Esophagus (tissue), 2 donors: ENCODE measurements around the gene DEDD. TPM values are rescaled to one million over a fixed set of nuclear protein-coding genes. Genes with fewer than 3 reads are reported as not detected.

Source experiments
- H3K27ac ChIP-seq, 2 donors: one replicate each; pipeline ENCODE4 v1.5.1; 2013; ENCODE audit warnings: low read depth in 2 of 2, mild to moderate bottlenecking in 2 of 2, inconsistent platforms in 1 of 2, low read length in 1 of 2, moderate library complexity in 1 of 2
- H3K27me3 ChIP-seq, 2 donors: one replicate each; pipeline ENCODE4 v1.6.1; 2013; ENCODE audit warnings: low read length in 2 of 2, control low read depth in 1 of 2, mild to moderate bottlenecking in 1 of 2; ENCODE audit not compliant: insufficient read depth in 2 of 2, control insufficient read depth in 1 of 2
- H3K36me3 ChIP-seq, 2 donors: one replicate each; pipeline ENCODE4 v1.6.1; 2013; ENCODE audit warnings: low read length in 1 of 2; ENCODE audit not compliant: control insufficient read depth in 2 of 2, insufficient read depth in 2 of 2
- H3K4me1 ChIP-seq, 2 donors: one replicate each; pipeline ENCODE4 v1.6.1; 2013; ENCODE audit warnings: low read length in 1 of 2; ENCODE audit not compliant: control insufficient read depth in 2 of 2, insufficient read depth in 2 of 2
- H3K4me3 ChIP-seq, 2 donors: one replicate each; pipeline ENCODE4 v1.5.1; 2013; ENCODE audit warnings: low read length in 2 of 2, mild to moderate bottlenecking in 2 of 2, low read depth in 1 of 2, moderate library complexity in 1 of 2
- H3K9me3 ChIP-seq, 2 donors: one replicate each; pipeline ENCODE4 v1.6.1; 2013; ENCODE audit warnings: mild to moderate bottlenecking in 2 of 2, low read depth in 1 of 2, low read length in 1 of 2, moderate library complexity in 1 of 2; ENCODE audit not compliant: control insufficient read depth in 2 of 2, insufficient read depth in 1 of 2
- WGBS, 2 donors: extraction: QIAGEN DNeasy Blood & Tissue Kit; methylation state at CpG; one replicate each; pipeline ENCODE4 v1.1.7; 2013; 5-methylcytosine and 5-hydroxymethylcytosine counted together
- polyA plus RNA-seq, 2 donors: library from polyadenylated mRNA; stranded (reverse); fragments of 200-250 nt; gene quantifications; one replicate each; pipeline ENCODE4 v1.2.3, GENCODE V29; 2013
- donor health status: healthy with polysubstance abuse.
- donor health status: Bipolar disorder and iron deficiency.

DEDD gene
- polyA plus RNA-seq, 2 donors: 15.5 to 24.4 TPM

DNA sequence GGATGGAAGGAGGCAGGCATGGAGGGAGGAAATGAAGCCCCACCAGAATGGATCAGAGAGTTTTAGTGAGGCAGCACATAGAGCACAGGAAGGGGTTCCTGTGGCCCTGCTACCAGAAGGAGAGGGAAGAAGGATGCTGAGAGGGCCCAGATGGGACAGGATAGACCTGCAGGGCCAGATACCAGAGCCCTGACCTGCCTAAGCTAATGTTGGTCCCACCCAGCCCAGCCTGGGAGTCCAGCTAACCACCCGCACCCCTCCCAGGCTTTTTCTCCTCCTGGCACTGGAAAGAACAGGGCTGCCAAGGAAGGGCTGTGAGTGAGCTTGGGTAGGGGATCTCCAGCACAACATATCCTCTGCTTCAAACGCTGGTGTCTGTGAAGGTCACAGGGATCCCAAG, 50.0 kb downstream of the DEDD start:
- 58 to 70% methylated on average over 2 of the region's 2 CpGs for whole genome bisulfite sequencing, 2 donors
- Histone ChIP-seq H3K27me3 (no peaks in the 10 kb centered on the region), H3K27ac (peak overlapping the region; percentile 96), H3K9me3 (no peaks in the 10 kb centered on the region), H3K36me3 (peaks cover 0 to 9% of the 10 kb centered on the region in 2 donors), H3K4me1 (peaks cover 6 to 16% of the 10 kb centered on the region in 2 donors), H3K4me3 (peak overlapping the region; percentile 12 to 41)

- no peaks in the 10 kb centered on the region for H3K27me3 ChIP-seq
- H3K36me3 ChIP-seq: peaks cover 0 to 14% of the 10 kb centered on the region in 2 donors
- H3K27ac ChIP-seq: peak overlapping the region; percentile 96
- H3K9me3 ChIP-seq: no peaks in the 10 kb centered on the region
- peaks cover 6 to 21% of the 10 kb centered on the region in 2 donors for H3K4me1 ChIP-seq
- 69 to 70% methylated on average over 5 of the region's 5 CpGs for WGBS, 2 donors
- peak overlapping the region in 1 of 2 donors; percentile 11 for H3K4me3 ChIP-seq
These were observed 50.9 kb downstream of the DEDD start for GRCh38 chr1:161081519-161081918.

DNA sequence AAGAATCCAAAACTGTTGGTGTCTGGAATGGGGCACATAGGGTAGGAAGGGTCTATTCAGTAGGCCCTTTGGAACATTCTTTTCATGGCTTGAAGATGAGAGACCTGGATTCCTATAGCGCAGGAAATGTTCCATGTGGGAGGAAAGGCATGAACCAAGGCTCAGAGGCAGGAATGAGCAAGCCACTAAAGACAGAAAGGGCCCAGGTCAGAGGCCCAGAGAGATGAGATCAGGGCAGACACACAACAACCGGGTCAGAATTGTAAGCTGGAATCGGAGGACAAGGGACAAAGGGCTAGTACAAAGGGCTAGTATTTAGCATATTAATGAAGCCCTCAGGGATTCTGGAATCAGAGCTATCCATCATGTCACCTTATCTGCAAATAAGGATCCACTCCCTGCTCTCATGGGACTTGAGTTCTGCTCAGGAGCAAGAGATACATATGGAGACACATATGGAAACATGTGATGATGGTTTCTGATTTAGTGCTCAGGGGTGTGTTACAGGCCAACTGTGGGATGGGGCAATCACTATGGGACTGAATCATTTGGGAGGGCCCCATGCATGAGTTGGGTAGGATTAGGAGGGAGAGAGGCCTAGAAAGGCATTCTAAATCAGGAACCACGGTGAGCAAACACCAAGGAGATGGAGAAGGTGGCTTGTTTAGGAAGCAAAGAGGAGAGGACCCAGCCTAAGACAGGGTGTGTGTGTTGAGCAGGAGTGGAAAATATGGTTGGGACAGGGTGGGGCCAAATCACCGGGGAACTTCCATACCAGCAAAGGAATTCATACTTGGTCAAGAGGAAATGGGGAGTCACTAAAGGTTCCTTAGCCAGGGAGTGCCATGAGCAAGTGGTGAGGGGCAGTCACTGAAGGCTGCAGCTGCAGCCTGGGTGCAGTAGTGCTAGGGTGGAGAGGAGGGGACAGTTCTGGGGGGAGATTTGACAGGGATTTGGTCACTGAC, 51.7 kb downstream of the DEDD start:
- WGBS, 2 donors: 67 to 69% methylated on average over 5 of the region's 5 CpGs
- peak overlapping the region in 1 of 2 donors; percentile 11 for H3K4me3 ChIP-seq
- no peaks in the 10 kb centered on the region for H3K27me3 ChIP-seq
- peaks cover 0 to 17% of the 10 kb centered on the region in 2 donors for H3K36me3 ChIP-seq
- H3K9me3 ChIP-seq: no peaks in the 10 kb centered on the region
- H3K4me1 ChIP-seq: peaks cover 6 to 23% of the 10 kb centered on the region in 2 donors
- H3K27ac ChIP-seq: peak overlapping the region; percentile 96

GRCh38 chr1:161079436-161080110, 52.9 kb downstream of the DEDD start:
- no peaks in the 10 kb centered on the region for H3K9me3 ChIP-seq
- peaks cover 0 to 20% of the 10 kb centered on the region in 2 donors for H3K36me3 ChIP-seq
- peak overlapping the region; percentile 96 for H3K27ac ChIP-seq
- H3K4me3 ChIP-seq: peak overlapping the region; percentile 8 to 16
- 68 to 71% methylated on average over 41 of the region's 41 CpGs for WGBS, 2 donors
- no peaks in the 10 kb centered on the region for H3K27me3 ChIP-seq
- H3K4me1 ChIP-seq: peaks cover 6 to 26% of the 10 kb centered on the region in 2 donors

- H3K9me3 ChIP-seq: no peaks in the 10 kb centered on the region
- WGBS, 2 donors: 78 to 83% methylated on average over 9 of the region's 9 CpGs
- peak overlapping the region; percentile 45 to 77 for H3K27ac ChIP-seq
- H3K4me1 ChIP-seq: peaks cover 15 to 42% of the 10 kb centered on the region in 2 donors
- no peak overlapping the region for H3K4me3 ChIP-seq
- H3K27me3 ChIP-seq: no peaks in the 10 kb centered on the region
- H3K36me3 ChIP-seq: peaks cover 0 to 33% of the 10 kb centered on the region in 2 donors
These were observed 55.0 kb downstream of the DEDD start for GRCh38 chr1:161077426-161077825.

DNA sequence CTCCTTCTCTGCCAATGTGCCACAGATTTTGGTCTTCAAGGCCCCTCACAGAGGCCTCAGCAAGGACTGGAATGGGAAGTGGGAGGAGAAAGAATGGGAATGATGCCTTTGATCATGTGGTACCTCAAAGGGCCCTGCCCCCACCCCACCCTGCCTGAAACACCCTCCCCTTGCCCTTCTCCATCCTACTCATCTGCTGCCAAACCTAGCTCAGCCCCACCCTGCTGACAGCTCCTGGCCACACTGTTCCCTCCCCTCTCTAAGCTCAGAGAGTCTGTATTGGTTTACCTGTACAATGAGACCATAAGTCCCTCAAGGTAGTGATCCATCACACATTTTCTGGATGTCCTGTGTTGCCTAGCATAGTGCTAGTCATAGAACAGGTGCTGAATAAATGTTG, 56.1 kb downstream of the DEDD start:
- no peaks in the 10 kb centered on the region for H3K27me3 ChIP-seq
- H3K4me1 ChIP-seq: peaks cover 15 to 44% of the 10 kb centered on the region in 2 donors
- H3K9me3 ChIP-seq: no peaks in the 10 kb centered on the region
- peak overlapping the region; percentile 49 to 88 for H3K27ac ChIP-seq
- H3K36me3 ChIP-seq: peaks cover 0 to 40% of the 10 kb centered on the region in 2 donors
- no peak overlapping the region for H3K4me3 ChIP-seq

DNA sequence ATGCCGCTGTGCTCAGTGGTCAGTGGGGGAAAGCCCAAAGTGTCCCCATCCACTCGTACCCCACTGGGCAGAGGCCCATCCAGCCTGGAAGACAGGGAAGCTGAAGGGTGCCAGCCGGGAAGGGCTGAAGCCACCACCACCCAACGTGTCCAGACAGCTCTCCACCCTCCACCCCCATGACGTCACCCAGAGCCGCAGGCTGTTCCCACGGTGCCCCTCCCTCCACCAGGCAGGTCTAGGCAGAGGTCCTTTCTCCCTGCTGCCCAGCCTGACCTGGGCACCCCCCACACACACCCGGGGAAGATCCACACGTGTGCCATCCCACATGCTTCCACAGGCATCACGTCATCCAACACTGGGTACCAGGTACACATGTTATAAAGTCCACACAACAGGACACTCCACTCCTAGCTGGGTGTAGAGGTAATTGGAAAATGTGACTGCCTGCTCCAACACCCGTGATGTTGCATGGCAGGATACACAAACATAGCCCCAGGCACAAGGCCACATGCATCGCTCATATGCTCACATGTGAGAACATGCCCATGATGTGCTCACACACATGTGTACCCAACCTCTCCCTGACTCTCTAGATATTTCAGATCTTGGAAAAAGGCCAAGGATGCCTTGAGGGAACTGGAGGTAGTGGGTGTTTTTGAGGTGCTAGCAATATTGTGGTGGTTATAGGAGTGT, 57.6 kb downstream of the DEDD start:
- H3K36me3 ChIP-seq: peaks cover 0 to 42% of the 10 kb centered on the region in 2 donors
- H3K9me3 ChIP-seq: no peaks in the 10 kb centered on the region
- H3K27ac ChIP-seq: peak overlapping the region; percentile 83 to 95
- H3K4me1 ChIP-seq: peaks cover 14 to 37% of the 10 kb centered on the region in 2 donors
- no peaks in the 10 kb centered on the region for H3K27me3 ChIP-seq
- WGBS, 2 donors: 51 to 65% methylated on average over 12 of the region's 12 CpGs
- H3K4me3 ChIP-seq: peak overlapping the region in 1 of 2 donors; percentile 12

DNA sequence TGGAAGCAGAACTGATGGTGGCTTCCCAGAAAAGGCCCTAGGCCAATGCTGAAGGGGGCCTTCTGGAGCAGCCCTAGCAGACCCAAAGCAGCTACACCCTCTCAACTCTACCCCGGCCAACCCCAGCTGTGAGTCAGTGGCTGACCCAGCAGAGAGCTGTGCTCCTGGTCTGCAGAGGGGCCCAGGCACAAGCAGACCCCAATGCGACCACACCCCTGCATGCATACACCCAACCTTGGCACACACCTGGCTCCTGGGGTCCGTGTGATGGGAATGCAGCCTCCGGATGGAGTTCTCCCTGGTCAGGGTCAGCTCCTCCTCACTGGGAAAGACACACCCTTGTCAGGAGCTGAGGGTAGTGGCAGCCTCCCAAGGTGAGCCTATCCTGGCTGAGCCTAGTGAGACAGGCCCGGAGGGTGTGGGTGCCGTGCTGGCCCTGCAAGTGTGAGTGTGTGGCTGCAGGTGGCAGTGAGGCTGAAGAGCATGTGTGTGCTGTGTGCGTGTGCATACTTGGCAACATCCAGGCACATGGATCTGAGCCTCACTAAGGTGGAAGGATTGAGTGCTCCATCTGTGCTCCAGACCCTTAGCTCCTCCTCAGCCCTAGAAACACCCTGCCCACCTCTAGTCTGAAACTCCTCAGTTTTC, 58.9 kb downstream of the DEDD start:
- H3K4me3 ChIP-seq: no peak overlapping the region
- 48 to 57% methylated on average over 7 of the region's 7 CpGs for WGBS, 2 donors
- no peaks in the 10 kb centered on the region for H3K9me3 ChIP-seq
- H3K27ac ChIP-seq: peak overlapping the region; percentile 83 to 95
- H3K27me3 ChIP-seq: no peaks in the 10 kb centered on the region
- H3K4me1 ChIP-seq: peaks cover 13 to 37% of the 10 kb centered on the region in 2 donors
- H3K36me3 ChIP-seq: peaks cover 0 to 37% of the 10 kb centered on the region in 2 donors
